GM19324 (cell line): Measurements from ENCODE around the gene DEDD2.
A peak's percentile ranks its signal among the peaks of the same experiment; 100 is the strongest.

Source experiments
- ATAC-seq: cut with Tn5 transposase; IDR thresholded peaks from one replicate; pipeline ENCODE4 v1.9.1; 2021; ENCODE audit warnings: mild to moderate bottlenecking, moderate library complexity; ENCODE audit not compliant: unreplicated experiment, low FRiP score

The DEDD2 gene

GRCh38 chr19:42229855-42230351, 12.4 kb upstream of the DEDD2 start:
- ATAC-seq, result no peak

GRCh38 chr19:42229301-42229854, 11.9 kb upstream of the DEDD2 start:
- no peak for ATAC-seq

GRCh38 chr19:42228641-42229040, 11.2 kb upstream of the DEDD2 start:
- no peak for ATAC-seq

GRCh38 chr19:42226886-42227285, 9.4 kb upstream of the DEDD2 start:
- ATAC-seq, result no peak

GRCh38 chr19:42225718-42226292, 8.3 kb upstream of the DEDD2 start:
- ATAC-seq, result no peak

- ATAC-seq, result no peak
These were observed 7.7 kb upstream of the DEDD2 start for GRCh38 chr19:42224940-42225717.

GRCh38 chr19:42220751-42221097, 3.2 kb upstream of the DEDD2 start:
- ATAC-seq, result no peak

GRCh38 chr19:42219812-42220750, 2.6 kb upstream of the DEDD2 start, which contains the start of gene ZNF526:
ZNF526 (plus strand) TSS chr19:42220312; CDS start chr19:42224404, 4,092 bp downstream.
- ATAC-seq, result peak; percentile 71

GRCh38 chr19:42216653-42217519, 591 bp downstream of the DEDD2 start:
- ATAC-seq, result peak; percentile 22

- ATAC-seq, result no peak
These were observed 2.5 kb downstream of the DEDD2 start for GRCh38 chr19:42214810-42215485.

GRCh38 chr19:42212886-42213285, 4.6 kb downstream of the DEDD2 start:
- no peak for ATAC-seq

GRCh38 chr19:42208612-42209011, 8.9 kb downstream of the DEDD2 start:
- ATAC-seq, result no peak

- no peak for ATAC-seq
These were observed 9.7 kb downstream of the DEDD2 start for GRCh38 chr19:42207767-42208271.

- ATAC-seq, result no peak
These were observed 10.4 kb downstream of the DEDD2 start for GRCh38 chr19:42206871-42207755.

GRCh38 chr19:42204664-42205063, 12.8 kb downstream of the DEDD2 start:
- no peak for ATAC-seq

- ATAC-seq, result no peak
These were observed 13.8 kb downstream of the DEDD2 start for GRCh38 chr19:42203700-42204099.

GRCh38 chr19:42202290-42202880, 15.1 kb downstream of the DEDD2 start:
- ATAC-seq, result no peak
